GM18520 (cell line): ENCODE results near the gene ATP1A3.

Experiments
- ATAC-seq: cut with Tn5 transposase; IDR thresholded peaks from one replicate; pipeline ENCODE4 v1.9.1; 2021; ENCODE audit not compliant: unreplicated experiment

ATP1A3 gene

DNA sequence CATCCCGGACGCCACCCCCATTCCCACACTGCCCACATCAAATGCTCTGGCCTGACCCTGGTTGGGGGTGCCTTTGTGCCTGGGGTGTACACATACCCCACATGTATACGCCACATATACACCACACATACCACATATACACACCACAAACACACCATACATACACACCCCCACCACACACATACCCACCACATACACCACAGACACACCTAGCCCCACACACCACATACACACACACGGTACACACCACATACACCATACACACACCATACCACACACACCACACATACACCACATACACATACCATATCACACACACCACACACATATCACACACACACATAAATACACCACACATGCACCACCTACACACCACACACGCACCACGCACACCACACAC, 75.9 kb downstream of the ATP1A3 start:
- no peak for ATAC-seq

DNA sequence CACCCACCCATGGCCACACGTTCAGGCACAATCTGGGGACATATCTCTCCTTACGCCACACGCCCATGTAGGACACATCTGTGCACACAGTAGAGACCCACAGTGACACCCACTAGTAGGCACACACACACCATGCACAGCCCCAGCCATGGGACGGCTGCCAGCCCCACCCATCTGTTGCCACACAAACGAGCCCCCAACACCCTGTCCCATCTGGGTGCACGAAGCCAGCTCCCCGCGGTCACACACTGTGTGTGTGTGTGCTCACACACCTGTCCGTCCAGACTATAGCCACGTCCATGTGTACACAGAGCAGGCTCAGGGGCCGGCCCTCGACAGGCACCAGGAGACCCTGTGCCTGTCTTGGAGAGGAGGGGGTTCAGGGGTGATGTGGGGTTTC, 76.4 kb downstream of the ATP1A3 start:
- ATAC-seq: no peak
